ENCODE measurements around the gene SPINDOC.

Gene SPINDOC

DNA sequence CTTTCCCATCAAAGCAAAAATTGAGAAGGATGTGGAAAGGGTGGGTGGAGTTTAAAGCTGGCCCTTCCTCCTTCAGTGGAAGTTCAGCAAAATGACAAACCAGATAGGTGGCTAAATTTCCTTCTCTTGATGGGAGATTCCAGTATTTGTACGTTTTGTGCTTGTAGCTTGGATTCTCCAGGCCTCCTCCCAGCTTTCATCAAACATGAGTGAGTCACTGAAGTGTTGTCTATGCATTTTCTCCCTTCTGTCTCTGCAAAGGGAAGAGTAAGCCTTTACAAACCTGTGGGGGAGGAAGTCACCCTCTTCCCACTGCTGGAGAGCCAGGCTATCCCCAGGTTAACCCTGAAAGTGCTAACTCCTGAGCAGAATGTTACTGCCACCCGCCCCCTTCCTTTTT, 32.0 kb downstream of the SPINDOC start:
- DNase-seq (ENCODE audit: low read depth) = no peak
- H3K4me3 ChIP-seq (ENCODE audit: low read depth, low read length) = no peak overlapping the region
- no peak for TF ChIP-seq CTCF (IDR thresholded peaks at IDR 0.05; ENCODE audit: low read depth, low read length)
- no peak for TF ChIP-seq POLR2A (IDR thresholded peaks at IDR 0.05; ENCODE audit: extremely low read depth, insufficient read length)
- TF ChIP-seq, protein P1, sequence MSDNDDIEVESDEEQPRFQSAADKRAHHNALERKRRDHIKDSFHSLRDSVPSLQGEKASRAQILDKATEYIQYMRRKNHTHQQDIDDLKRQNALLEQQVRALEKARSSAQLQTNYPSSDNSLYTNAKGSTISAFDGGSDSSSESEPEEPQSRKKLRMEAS (IDR thresholded peaks at IDR 0.05; ENCODE audit: low read depth, low read length) = no peak
- no peak for TF ChIP-seq MYC (IDR thresholded peaks at IDR 0.05; ENCODE audit: low read depth, low read length)

DNA sequence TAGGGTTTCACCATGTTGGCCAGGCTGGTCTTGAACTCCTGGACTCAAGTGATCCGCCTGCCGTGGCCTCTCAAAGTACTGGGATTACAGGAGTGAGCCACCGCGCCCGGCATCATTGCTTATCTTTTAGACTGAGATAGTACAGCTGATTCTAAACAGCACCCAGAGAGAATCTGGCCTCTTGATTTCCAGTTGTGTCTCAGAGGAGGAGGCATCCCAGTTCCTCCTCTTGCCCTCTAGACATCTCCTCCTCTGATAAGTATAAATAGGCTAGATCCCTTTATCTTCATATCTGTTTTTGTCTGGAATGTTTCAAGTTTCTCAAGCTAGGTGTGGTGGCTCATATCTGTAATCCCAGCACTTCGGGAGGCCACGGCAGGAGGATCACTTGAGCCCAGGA, 32.7 kb downstream of the SPINDOC start:
- H3K4me3 ChIP-seq (ENCODE audit: low read depth, low read length) = no peak overlapping the region
- TF ChIP-seq MYC (IDR thresholded peaks at IDR 0.05; ENCODE audit: low read depth, low read length) (no peak), POLR2A (IDR thresholded peaks at IDR 0.05; ENCODE audit: extremely low read depth, insufficient read length) (no peak), CTCF (IDR thresholded peaks at IDR 0.05; ENCODE audit: low read depth, low read length) (no peak)
- TF ChIP-seq, protein P1 (IDR thresholded peaks at IDR 0.05; ENCODE audit: low read depth, low read length) = no peak
- no peak for DNase-seq (ENCODE audit: low read depth)

DNA sequence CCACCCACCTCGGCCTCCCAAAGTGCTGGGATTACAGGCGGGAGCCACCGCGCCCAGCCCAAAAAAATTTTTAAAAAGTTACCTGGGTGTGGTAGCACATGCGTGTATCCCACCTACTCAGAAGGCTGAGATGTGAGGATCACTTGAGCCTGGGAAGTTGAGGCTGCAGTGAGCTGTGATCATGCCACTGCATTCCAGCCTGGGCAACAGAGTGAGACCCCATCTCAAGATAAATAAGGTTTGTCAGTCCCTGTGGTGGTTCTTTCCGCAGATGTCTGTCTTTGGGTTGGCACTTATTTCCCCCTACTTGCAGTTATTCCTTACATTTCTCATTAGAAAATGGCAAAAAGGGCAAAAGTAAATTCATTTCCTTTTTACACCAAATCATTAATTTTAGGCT, 33.6 kb downstream of the SPINDOC start:
- H3K4me3 ChIP-seq (ENCODE audit: low read depth, low read length) = no peak overlapping the region
- TF ChIP-seq POLR2A (IDR thresholded peaks at IDR 0.05; ENCODE audit: extremely low read depth, insufficient read length) (no peak), MYC (IDR thresholded peaks at IDR 0.05; ENCODE audit: low read depth, low read length) (no peak), CTCF (IDR thresholded peaks at IDR 0.05; ENCODE audit: low read depth, low read length) (no peak)
- TF ChIP-seq, protein P1 (IDR thresholded peaks at IDR 0.05; ENCODE audit: low read depth, low read length) = no peak
- no peak for DNase-seq (ENCODE audit: low read depth)

- no peak for DNase-seq (ENCODE audit: low read depth)
- TF ChIP-seq POLR2A (IDR thresholded peaks at IDR 0.05; ENCODE audit: extremely low read depth, insufficient read length) = no peak
- TF ChIP-seq CTCF (IDR thresholded peaks at IDR 0.05; ENCODE audit: low read depth, low read length) = no peak
- no peak for TF ChIP-seq MYC (IDR thresholded peaks at IDR 0.05; ENCODE audit: low read depth, low read length)
- TF ChIP-seq, protein P1 (IDR thresholded peaks at IDR 0.05; ENCODE audit: low read depth, low read length) = no peak
- H3K4me3 ChIP-seq (ENCODE audit: low read depth, low read length) = no peak overlapping the region
Measured at GRCh38 chr11:63847363-63847762, 34.1 kb downstream of the SPINDOC start.

DNA sequence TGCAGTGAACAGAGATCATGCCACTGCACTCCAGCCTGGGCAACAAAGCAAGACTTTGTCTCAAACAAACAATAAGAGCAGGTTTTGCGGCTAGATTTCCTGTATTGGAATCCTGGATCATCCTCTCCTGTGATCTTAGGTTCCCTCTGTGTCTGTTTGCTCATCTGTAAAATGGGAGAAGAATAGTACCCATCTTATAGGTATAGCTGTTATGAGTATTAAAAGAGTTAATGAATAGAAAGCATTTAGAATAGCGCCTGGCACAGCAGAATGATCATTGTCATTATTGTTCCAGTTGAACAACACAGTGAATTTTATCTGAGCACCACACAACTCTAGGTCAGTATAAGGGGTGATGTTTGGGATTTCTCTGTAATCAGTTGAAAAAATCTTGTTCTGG, 36.4 kb downstream of the SPINDOC start:
- no peak overlapping the region for H3K4me3 ChIP-seq (ENCODE audit: low read depth, low read length)
- no peak for TF ChIP-seq POLR2A (IDR thresholded peaks at IDR 0.05; ENCODE audit: extremely low read depth, insufficient read length)
- TF ChIP-seq, protein P1 (IDR thresholded peaks at IDR 0.05; ENCODE audit: low read depth, low read length) = no peak
- TF ChIP-seq MYC (IDR thresholded peaks at IDR 0.05; ENCODE audit: low read depth, low read length) = no peak
- TF ChIP-seq CTCF (IDR thresholded peaks at IDR 0.05; ENCODE audit: low read depth, low read length) = no peak
- DNase-seq (ENCODE audit: low read depth) = no peak

- H3K4me3 ChIP-seq (ENCODE audit: low read depth, low read length) = no peak overlapping the region
- no peak for DNase-seq (ENCODE audit: low read depth)
- TF ChIP-seq MYC (IDR thresholded peaks at IDR 0.05; ENCODE audit: low read depth, low read length) (no peak), POLR2A (IDR thresholded peaks at IDR 0.05; ENCODE audit: extremely low read depth, insufficient read length) (no peak), CTCF (IDR thresholded peaks at IDR 0.05; ENCODE audit: low read depth, low read length) (no peak)
- TF ChIP-seq, protein P1 (IDR thresholded peaks at IDR 0.05; ENCODE audit: low read depth, low read length) = no peak
Measured at GRCh38 chr11:63850920-63851319, 37.7 kb downstream of the SPINDOC start.

Measured in NB4 (cell line).